AG10803 (cell line): Measurements from ENCODE around the gene DISC1.
"Not testable (repeated sequence)": the region's sequence is repeated elsewhere in the genome, so short reads cannot be mapped to it uniquely, and the experiment has no call there.

Experiments used
- DNase-seq: peaks from one replicate; pipeline ENCODE4 v3.0.0; 2010; ENCODE audit warnings: low read depth
- H3K4me3 ChIP-seq: 2 replicates; pipeline ENCODE4 v1.5.1; 2011; ENCODE audit warnings: mild to moderate bottlenecking, low read length, control low read depth
- TF ChIP-seq, protein P1 (sequence below): conservative IDR thresholded peaks from 2 replicates; pipeline ENCODE4 v1.5.1; 2011; ENCODE audit warnings: mild to moderate bottlenecking, low read length, control low read depth, inconsistent platforms

Gene DISC1

GRCh38 chr1:231938211-231938610 is 311.6 kb downstream of the DISC1 start:
- TF ChIP-seq, protein P1, sequence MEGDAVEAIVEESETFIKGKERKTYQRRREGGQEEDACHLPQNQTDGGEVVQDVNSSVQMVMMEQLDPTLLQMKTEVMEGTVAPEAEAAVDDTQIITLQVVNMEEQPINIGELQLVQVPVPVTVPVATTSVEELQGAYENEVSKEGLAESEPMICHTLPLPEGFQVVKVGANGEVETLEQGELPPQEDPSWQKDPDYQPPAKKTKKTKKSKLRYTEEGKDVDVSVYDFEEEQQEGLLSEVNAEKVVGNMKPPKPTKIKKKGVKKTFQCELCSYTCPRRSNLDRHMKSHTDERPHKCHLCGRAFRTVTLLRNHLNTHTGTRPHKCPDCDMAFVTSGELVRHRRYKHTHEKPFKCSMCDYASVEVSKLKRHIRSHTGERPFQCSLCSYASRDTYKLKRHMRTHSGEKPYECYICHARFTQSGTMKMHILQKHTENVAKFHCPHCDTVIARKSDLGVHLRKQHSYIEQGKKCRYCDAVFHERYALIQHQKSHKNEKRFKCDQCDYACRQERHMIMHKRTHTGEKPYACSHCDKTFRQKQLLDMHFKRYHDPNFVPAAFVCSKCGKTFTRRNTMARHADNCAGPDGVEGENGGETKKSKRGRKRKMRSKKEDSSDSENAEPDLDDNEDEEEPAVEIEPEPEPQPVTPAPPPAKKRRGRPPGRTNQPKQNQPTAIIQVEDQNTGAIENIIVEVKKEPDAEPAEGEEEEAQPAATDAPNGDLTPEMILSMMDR: no peak
- no peak overlapping the region for H3K4me3 ChIP-seq
- DNase-seq: no peak

DNA sequence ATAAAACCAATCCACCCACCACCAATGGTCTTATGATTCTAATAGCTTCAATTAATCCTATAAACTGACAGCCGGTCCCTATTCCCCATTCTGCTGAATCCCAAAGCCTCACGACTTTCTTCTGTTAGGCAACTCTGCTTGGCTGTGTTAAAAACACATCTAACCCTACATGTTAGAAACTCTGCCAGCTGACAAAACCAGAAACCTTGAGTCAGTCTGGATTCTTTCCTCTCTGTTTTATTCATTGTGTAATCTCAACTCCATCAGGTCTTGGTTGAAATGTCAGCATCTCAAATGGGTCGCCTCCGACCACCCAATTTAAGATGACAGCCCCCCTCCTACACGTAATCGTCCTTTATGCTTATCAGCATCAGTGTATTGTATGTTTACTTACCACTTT is 312.1 kb downstream of the DISC1 start:
- TF ChIP-seq, protein P1: no peak
- H3K4me3 ChIP-seq: no peak overlapping the region
- DNase-seq: peak; percentile 44

DNA sequence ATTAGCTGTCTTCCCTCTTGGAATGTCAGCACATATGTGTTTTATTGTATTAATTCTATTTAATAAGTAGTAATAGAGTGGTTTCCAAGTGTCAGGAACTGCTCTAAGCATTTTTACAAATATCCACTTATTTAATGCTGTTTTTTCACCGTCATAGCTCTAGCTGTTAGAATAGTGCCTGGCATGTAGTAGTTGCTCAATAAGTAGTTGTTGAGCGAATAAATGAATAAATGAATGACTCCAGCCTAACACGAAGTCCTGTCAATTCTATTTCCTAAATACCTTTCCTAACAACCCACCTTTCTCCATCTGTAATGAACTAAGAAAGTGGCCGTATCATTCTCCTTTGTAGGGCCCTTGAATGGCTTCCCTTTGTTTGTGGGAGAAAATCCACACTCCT is 312.5 kb downstream of the DISC1 start:
- no peak overlapping the region for H3K4me3 ChIP-seq
- TF ChIP-seq, protein P1: no peak
- DNase-seq: no peak

DNA sequence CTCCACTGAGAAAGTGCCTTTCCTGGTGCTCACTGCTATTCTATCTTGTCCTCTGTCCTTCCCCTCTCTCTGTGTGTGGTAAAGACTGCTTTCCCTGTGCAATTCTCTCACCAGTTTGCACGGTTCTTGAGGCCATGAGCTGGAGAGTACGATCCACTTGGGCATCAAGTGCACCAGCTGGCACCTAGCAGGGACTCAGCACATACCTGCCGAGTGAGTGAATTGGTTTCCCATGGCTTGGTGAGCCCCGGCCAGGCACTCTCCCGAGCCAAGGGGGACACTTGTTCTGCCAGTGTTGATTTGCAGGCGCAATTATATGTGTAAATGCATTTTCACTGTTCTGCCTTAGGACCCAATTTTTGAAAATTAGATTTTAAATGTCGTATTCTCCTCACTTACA is 313.5 kb downstream of the DISC1 start:
- DNase-seq: no peak
- TF ChIP-seq, protein P1: no peak
- H3K4me3 ChIP-seq: no peak overlapping the region

DNA sequence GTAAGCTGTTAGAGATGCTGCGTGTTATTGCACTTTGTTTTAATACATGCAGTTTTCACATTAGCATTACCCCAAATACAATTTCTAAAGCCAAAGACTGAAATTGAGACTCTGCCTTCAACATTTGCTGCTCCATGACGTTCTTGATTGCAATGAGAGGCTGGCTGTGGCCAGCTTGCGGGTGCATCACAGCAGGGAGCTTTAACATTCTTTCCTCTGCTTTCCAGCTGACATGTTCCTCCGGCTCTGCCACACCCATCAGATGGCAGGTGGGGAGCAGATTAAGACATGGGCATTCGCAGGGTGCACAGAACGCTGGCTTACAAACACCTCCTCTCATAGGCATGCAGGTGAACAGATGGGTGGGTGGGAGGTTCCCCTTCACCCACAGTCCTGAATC is 314.1 kb downstream of the DISC1 start:
- DNase-seq: no peak
- TF ChIP-seq, protein P1: no peak
- no peak overlapping the region for H3K4me3 ChIP-seq

DNA sequence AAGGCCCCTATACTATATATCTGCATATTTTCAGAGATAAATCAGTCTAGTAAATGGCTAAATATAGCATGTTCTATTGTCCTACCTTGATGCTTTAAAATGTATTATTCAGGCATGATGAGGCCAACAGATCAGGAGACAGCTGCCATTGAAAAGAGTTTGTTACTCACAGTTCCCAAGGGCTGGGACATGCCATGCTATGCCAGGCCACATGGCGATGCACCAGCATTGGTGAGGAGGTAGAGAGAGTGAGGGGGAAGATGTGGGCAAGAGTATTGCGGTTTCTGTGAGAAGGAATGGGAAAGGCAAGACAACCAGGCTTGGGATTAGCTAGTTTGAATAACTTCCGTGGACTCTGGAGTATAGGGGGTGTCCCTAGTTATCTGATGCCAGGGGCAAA is 316.5 kb downstream of the DISC1 start:
- no peak for DNase-seq
- TF ChIP-seq, protein P1: no peak

GRCh38 chr1:231948102-231948501 is 321.5 kb downstream of the DISC1 start:
- H3K4me3 ChIP-seq, DNase-seq: not testable (repeated sequence)

More for the DNA sequence above, 316.5 kb downstream of the DISC1 start:
- no peak overlapping the region for H3K4me3 ChIP-seq
